Right ventricle myocardium inferior (tissue), 1 donor: Measurements from ENCODE around the gene BMPR1A. TPM values are rescaled to one million over a fixed set of nuclear protein-coding genes. Genes with fewer than 3 reads are reported as not detected.
A peak's percentile ranks its signal among the peaks of the same experiment; 100 is the strongest.
"Not testable (repeated sequence)": the region's sequence is repeated elsewhere in the genome, so short reads cannot be mapped to it uniquely, and the experiment has no call there.

Experiments
- ATAC-seq: fragments of 200-7000 bp; cut with Tn5 transposase; one replicate; pipeline ENCODE4 v1.9.1; 2020; ENCODE audit warnings: mild to moderate bottlenecking, moderate library complexity
- DNase-seq: peaks from one replicate; pipeline ENCODE4 v3.0.0; 2021; ENCODE audit errors: missing footprints
- intact Hi-C: fragments of 100-400 bp; cut with DNase I; formaldehyde crosslinking; loops from one replicate; pipeline ENCODE4 v1.11.0; 2022
- total RNA-seq: library from RNA; stranded (reverse); fragmentation: NEBNext Ultra II Directional; extraction: Animal tissue kit (Norgen Biotek cat#: 25700); gene quantifications from one replicate; pipeline ENCODE4 v1.2.1, GENCODE V29; 2021
- donor health status: DM: no; HTN: yes; CAD: no; lungs with severe emphysema.

BMPR1A gene
- total RNA-seq, 1 donor from 2014 or later, result 53.2 TPM

DNA sequence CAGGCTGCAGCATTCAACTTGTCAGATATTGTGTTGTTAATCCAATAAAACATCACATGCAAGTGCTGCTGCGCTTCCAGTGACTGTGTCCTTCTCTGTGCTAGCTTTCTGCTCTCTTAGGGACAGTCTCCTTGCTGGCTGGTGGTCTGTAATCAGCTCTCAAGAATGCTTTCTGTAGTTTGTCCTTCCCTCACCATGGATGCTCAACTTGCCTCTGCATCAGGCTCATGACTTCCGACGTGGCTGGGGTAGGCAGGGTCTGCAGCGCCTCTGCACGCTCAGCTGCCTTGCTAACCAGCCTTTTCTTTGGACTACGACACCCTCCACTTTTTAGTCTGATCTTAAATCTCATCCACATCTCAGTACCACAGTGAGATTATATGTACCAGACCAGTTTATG lies 142.7 kb downstream of the BMPR1A start:
- ATAC-seq, result no peak
- no peak for DNase-seq
- intact Hi-C loops, result loop anchor here (1.0 to 5.0 kb wide), 2 partner anchors 172 to 188 kb away; no protein-coding TSS in a partner anchor

DNA sequence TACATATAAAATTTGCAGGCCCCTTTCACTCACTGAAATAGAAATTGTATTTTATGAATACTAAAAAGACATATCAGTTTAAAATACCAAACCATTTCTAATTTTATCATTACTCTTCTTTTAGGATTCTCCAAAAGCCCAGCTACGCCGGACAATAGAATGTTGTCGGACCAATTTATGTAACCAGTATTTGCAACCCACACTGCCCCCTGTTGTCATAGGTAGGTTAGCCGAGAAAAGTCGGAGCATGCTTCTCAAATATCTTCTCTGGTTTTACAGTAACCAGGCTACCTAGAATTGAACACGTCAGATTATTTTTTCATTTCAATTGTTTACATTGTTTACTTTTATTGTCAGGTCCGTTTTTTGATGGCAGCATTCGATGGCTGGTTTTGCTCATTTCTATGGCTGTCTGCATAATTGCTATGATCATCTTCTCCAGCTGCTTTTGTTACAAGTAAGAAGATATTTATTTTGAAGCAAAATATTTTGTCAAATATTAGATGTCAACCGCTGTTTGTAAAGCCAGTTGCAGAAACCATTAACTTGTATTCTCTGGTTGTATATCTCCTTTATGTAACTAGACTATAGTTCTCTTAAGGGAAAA lies 143.4 kb downstream of the BMPR1A start:
- DNase-seq (no peak), ATAC-seq (peak; percentile 65)
- intact Hi-C loops, result loop anchor here (1.0 to 5.0 kb wide), 2 partner anchors 172 to 188 kb away; no protein-coding TSS in a partner anchor

DNA sequence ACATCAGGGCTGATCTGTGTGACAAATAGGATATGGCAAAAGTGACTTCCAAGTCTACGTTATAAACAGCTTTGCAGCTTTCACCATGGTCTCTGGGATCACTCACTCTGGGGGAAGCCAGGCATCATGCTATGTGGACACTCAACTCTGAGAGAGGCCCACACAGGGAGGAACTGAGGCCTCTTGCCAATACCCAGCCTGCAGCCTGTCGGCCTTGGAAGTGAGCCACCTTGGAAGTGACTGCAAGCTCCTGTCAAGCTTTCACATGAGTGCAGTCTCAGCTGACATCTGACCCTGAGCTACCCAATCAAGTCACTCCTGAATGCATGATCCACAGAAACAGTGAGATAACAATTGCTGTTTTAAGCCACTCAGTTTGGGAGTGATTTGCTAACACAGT lies 144.5 kb downstream of the BMPR1A start:
- ATAC-seq, result peak; percentile 93
- intact Hi-C loops, result no loop called here
- DNase-seq, result peak; percentile 84

GRCh38 chr10:86904600-86904999 lies 148.2 kb downstream of the BMPR1A start:
- intact Hi-C loops, result no loop called here
- no peak for DNase-seq
- no peak for ATAC-seq

GRCh38 chr10:86905429-86905828 lies 149.0 kb downstream of the BMPR1A start:
- DNase-seq (no peak), ATAC-seq (no peak)
- intact Hi-C loops, result no loop called here

DNA sequence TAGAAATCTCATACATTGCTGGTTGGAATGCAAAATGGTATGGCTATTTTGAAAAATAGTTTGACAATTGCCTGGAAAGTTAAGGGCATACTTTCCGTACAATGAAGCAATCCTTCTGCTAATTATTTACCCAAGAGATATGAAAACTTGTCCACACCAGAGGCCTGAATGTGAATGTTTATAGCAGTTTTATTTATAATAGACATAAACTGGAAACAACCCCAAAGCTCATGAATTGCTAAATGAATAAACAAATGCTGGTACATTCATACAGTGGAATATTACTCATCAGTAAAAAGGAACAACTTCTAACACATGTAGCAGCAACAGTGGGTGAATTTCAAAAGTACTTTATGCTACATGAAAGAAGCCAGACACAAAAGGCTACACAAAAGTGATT lies 158.3 kb downstream of the BMPR1A start:
- DNase-seq (no peak), ATAC-seq (no peak)
- intact Hi-C loops, result no loop called here

DNA sequence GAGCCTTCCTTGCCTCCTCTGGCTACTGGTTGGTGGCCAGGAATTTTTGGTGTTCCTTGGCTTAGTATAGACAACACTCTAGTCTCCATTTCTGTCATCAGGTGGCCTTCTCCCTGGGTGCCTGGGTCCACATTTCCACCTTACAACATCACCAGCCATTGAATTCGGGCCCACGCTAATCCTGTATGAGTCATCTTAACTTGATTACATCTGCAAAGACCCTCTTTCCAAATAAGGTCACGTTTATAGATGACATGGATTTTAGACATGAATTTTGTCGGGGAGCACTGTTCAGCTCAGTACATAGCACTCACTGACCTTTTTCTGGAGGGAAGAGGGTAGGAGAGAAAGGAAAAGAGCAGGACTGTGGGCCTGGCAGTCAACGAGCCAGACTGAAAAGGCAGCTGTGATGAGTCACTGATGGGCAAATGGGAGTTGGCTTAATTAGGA lies 161.6 kb downstream of the BMPR1A start:
- intact Hi-C loops, result no loop called here
- ATAC-seq (peak; percentile 40), DNase-seq (no peak)

DNA sequence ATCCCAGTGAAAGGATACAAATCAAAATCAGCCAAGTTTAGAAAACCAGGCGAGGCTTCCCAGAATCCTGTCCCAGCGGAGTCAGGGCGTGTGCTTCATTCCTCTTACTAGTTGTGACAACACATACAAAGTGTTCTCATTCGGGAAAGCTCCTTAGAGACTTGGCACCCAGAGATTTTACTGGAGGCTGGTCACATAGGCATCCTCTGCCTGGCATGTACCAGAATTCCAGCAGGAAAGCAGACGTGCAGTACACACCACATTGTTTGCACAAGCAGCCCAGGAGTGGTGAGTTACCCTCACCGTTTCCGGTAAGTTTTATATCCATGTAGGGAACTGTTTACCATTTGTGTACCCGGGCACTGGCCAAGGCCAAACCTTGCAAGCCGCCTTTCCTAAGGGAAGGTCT lies 166.1 kb downstream of the BMPR1A start:
- ATAC-seq, result peak; percentile 15
- no peak for DNase-seq
- intact Hi-C loops, result no loop called here

DNA sequence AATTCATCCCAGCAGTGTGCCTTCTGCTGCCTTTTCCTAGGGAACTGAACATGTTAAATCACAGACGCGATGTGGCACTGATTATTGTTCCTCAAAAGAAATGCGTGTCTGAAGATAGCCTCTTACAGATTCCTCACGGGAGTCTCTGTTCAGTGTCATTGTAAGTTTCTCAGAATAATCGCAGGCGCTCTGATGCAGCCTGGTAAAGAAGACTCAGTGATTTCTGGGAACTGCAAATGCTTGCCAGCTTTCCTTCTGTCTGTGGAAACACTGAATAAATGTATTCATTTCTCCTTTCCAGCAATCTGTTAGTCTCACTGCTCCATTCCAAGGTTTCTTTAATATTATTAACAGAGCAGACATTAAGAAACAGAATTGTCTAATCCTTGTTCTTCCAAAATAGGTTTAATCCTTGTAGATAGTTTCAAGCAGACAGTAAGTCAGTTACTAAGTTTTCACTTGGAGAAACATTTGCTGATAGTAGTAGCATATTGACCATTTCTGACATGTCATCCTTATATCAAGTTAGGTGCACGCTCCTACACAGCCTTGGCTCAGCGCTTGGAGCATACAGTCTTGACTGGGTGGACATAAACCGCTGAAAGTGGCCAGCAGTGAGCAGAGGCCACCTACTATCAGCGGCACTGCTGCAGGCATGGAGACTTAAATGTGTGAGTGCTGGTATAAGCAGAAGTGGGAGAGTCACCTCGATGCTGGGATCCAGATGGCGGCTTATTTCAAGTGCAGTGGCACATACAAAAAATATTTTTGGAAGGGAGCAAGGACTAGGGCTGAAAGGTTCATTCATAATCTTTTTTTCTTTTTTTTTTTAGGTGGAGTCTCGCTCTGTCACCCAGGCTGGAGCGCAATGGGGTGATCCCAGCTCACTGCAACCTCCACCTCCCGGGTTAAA lies 173.3 kb downstream of the BMPR1A start:
- no peak for DNase-seq
- no peak for ATAC-seq
- intact Hi-C loops, result no loop called here

GRCh38 chr10:86931872-86932271 lies 175.5 kb downstream of the BMPR1A start:
- ATAC-seq (no peak), DNase-seq (no peak)
- intact Hi-C loops, result no loop called here

GRCh38 chr10:86932674-86933073 lies 176.3 kb downstream of the BMPR1A start:
- intact Hi-C loops, result no loop called here
- ATAC-seq, result no peak
- no peak for DNase-seq

- not testable (repeated sequence) for ATAC-seq, DNase-seq
Observed at GRCh38 chr10:86934162-86934711, 177.8 kb downstream of the BMPR1A start.

DNA sequence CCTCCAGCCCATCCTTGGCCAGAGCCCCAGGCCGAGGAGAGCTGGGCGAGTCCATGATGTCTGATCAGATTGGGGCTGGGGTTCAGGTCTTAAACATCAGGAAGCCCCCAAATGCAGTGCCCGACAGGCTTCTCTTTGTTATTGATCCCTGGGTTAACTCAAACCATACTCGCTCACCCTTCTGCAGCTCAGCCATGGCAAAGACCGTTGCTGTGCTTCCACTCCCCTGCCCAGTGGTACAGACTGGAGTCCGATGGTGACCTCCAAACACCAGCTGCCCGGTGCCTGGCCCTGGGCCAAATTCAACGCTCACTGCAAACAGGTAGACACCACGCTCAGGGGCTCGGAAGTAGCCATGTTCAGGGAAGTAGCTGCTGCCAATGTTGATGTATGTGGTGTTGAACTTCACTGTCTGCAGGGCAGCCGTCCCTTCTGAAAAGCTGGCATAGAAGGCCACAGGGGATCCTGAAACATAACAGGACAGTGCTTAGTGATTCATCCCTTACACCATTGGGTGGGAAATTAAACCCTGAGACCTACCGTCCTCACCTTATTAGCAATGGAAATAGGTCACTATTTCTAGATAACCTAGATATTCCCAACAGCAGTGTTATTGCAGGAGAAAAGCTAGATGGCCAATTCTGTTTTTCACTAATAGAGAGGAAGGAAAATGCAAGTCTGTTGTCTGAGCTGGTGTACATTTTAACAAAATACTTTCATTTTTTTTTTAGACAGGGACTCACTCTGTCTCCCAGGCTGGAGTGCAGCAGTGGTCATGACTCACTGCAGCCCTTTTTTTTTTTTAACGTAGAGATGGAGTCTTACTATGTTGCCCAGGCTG lies 180.5 kb downstream of the BMPR1A start:
- peak; percentile 71 for DNase-seq
- ATAC-seq, result no peak
- intact Hi-C loops, result loop anchor here (5.0 kb wide), 2 partner anchors 35 to 155 kb away; partner anchors contain the start of gene GLUD1

More at GRCh38 chr10:86934162-86934711, 177.8 kb downstream of the BMPR1A start:
- intact Hi-C loops, result not testable (repeated sequence)

DNA sequence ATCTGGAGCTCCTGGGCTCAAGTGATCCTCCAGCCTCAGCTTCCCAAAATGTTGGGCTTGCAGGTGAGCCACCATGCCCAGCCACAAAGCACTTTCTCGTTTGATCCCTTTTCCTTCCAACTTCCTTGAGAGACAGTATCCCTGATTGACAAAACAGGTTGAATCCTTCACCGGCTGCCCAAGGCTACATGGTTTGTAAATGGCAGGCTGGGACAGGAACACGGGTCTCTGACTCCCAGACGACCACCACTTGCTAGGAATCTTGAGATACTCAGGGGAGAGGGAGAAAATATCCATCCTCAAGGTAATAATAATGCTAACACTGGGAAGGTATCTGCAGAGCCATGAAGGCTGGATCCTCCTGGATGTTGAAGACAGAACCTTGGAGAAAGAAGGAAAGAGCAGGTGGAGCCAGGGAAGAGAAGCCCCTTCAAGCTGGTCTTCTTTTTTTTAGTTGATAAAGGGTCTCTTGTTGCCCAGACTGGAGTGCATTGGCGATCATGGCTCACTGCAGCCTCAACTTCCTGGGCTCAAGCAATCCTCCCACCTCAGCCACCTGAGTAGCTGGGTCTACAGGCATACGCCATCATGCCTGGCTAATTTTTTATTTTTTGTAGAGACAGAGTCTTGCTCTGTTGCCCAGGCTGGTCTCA lies 181.2 kb downstream of the BMPR1A start:
- ATAC-seq, result no peak
- intact Hi-C loops, result loop anchor here (2.0 to 5.0 kb wide), 3 partner anchors 23 to 155 kb away; partner anchors contain the start of gene GLUD1
- DNase-seq, result no peak

DNA sequence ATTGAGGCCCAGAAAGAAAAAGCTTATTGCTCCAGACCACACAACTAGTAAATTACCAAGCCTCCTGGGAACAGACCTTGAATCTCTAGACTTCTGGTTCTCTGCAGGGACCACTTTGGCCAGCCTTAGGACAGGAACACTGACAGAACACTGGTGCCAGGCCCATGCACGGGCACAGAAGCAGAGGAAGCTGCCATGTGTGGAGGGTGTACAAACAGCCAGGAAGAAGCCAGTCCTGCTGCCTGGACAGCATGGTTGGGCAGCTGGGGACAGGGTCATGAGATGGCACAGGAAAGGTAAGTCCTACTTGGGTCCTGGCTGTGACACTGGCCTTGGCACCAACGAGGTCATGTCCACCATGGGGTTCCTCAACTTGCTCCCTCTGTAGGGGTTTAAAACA lies 181.8 kb downstream of the BMPR1A start:
- ATAC-seq (no peak), DNase-seq (no peak)
- intact Hi-C loops, result loop anchor here (2.0 to 5.0 kb wide), 3 partner anchors 23 to 154 kb away; partner anchors contain the start of gene GLUD1

DNA sequence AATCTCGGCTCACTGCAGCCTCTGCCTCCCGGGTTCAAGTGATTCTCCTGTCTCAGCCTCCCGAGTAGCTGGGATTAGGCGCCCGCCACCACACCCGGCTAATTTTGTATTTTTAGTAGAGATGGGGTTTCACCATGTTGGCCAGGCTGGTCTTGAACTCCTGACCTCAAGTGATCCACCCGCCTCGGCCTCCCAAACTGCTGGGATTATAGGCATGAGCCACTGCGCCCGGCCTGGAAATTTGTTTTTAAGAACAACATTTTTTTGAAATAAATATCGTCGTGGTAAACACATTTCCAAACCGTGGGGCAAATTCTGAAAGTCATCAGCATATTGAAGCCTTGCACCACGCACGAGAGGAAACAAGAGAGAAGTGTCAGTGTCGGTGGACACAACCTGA lies 183.7 kb downstream of the BMPR1A start:
- intact Hi-C loops, ATAC-seq, DNase-seq: not testable (repeated sequence)

DNA sequence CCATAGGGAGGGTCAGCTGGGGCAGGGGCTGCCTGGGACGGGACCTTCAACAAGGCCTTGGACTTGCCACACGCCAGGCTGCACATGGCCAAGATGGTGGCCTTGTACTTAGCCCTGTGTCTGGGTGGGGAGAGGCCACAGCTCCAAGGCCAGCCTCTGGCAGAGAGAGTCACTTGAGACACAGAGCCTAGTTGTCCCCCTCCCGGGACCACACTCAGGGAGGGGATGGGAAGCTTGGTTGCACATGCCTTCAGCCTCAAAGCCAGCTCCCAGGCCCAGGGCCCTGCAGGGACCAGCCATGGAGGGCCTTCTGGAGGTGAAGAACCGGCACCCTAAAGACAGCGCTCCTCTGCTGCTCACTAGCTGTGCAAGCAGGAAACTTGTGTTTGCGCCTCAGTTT lies 184.3 kb downstream of the BMPR1A start:
- no peak for ATAC-seq
- no peak for DNase-seq
- intact Hi-C loops, result no loop called here

DNA sequence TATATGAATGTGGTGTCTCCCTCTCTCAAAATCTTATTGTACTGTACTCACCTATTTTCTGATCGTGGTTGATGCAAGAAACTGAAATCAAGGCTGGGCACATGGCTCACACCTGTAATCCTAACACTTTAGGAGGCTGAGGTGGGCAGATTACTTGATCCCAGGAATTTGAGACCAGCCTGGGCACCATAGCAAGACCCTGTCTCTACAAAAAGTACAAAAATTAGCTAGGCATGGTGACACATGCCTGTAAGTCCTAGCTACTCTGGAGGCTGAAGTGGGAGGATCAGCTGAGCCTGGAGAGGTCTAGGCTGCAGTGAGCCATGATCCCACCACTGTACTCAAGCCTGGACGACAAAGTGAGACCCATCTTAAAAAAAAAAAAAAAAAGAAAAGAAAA lies 185.0 kb downstream of the BMPR1A start:
- DNase-seq, result no peak
- intact Hi-C loops, result no loop called here
- ATAC-seq, result no peak
